Astrocyte of the spinal cord (primary cell): ENCODE measurements around the gene YIF1A.
"Not testable (repeated sequence)": the region's sequence is repeated elsewhere in the genome, so short reads cannot be mapped to it uniquely, and the experiment has no call there.

Experiments used
- DNase-seq: peaks from one replicate; pipeline ENCODE4 v3.0.0; 2011; ENCODE audit warnings: low read depth, low spot score
- H3K4me3 ChIP-seq: 2 replicates; pipeline ENCODE4 v1.5.1; 2011; ENCODE audit warnings: low read depth, mild to moderate bottlenecking, low read length, moderate library complexity
- in situ Hi-C: cut with HindIII; loops from 2 replicates; pipeline ENCODE4 v1.10.0; 2017; ENCODE audit warnings: low sequenced_read_pairs
- TF ChIP-seq, protein P1 (sequence below): IDR thresholded peaks from 2 replicates; pipeline ENCODE4 v1.5.1; 2012; ENCODE audit warnings: low read depth, mild to moderate bottlenecking, low read length, inconsistent platforms

The YIF1A gene

GRCh38 chr11:66277471-66278362 lies 11.2 kb downstream of the YIF1A start, which contains the start of gene CNIH2:
Gene CNIH2, plus strand, starts transcription at chr11:66278175. Its CDS starts 282 bp downstream, at chr11:66278457.
- in situ Hi-C loops, result no loop called here
- DNase-seq, result no peak
- TF ChIP-seq, protein P1, sequence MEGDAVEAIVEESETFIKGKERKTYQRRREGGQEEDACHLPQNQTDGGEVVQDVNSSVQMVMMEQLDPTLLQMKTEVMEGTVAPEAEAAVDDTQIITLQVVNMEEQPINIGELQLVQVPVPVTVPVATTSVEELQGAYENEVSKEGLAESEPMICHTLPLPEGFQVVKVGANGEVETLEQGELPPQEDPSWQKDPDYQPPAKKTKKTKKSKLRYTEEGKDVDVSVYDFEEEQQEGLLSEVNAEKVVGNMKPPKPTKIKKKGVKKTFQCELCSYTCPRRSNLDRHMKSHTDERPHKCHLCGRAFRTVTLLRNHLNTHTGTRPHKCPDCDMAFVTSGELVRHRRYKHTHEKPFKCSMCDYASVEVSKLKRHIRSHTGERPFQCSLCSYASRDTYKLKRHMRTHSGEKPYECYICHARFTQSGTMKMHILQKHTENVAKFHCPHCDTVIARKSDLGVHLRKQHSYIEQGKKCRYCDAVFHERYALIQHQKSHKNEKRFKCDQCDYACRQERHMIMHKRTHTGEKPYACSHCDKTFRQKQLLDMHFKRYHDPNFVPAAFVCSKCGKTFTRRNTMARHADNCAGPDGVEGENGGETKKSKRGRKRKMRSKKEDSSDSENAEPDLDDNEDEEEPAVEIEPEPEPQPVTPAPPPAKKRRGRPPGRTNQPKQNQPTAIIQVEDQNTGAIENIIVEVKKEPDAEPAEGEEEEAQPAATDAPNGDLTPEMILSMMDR, result no peak
- H3K4me3 ChIP-seq, result peak within 1 kb of the TSS; percentile 12

GRCh38 chr11:66277064-66277463 lies 11.9 kb downstream of the YIF1A start:
- H3K4me3 ChIP-seq, in situ Hi-C loops, DNase-seq: not testable (repeated sequence)

DNA sequence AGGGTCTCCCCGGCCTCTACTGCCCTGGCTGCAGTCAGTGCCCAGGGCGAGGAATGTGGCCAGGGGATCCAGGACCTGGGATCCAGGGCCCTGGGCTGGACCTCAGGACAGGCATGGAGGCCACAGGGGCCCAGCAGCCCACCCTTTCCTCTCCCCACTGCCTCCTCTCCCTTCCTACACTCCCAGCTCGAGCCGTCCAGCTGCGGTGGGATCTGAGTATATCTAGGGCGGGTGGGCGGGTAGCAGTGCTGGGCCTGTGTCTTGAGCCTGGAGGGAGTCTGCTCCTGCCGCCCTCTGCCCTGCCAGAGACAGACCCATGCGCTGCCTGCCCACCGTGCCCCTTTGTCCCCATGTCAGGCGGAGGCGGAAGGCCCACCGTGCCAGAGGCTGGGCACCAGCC lies 12.3 kb downstream of the YIF1A start:
- H3K4me3 ChIP-seq, in situ Hi-C loops: not testable (repeated sequence)

GRCh38 chr11:66275984-66276612 lies 12.8 kb downstream of the YIF1A start:
- in situ Hi-C loops, result no loop called here
- no peak for DNase-seq
- H3K4me3 ChIP-seq, result no peak overlapping the region
- TF ChIP-seq, protein P1, result no peak

More for the DNA sequence above, 12.3 kb downstream of the YIF1A start:
- DNase-seq, result not testable (repeated sequence)

GRCh38 chr11:66275396-66275795 lies 13.5 kb downstream of the YIF1A start:
- in situ Hi-C loops, result no loop called here
- TF ChIP-seq, protein P1, result no peak
- H3K4me3 ChIP-seq, result no peak overlapping the region
- no peak for DNase-seq

DNA sequence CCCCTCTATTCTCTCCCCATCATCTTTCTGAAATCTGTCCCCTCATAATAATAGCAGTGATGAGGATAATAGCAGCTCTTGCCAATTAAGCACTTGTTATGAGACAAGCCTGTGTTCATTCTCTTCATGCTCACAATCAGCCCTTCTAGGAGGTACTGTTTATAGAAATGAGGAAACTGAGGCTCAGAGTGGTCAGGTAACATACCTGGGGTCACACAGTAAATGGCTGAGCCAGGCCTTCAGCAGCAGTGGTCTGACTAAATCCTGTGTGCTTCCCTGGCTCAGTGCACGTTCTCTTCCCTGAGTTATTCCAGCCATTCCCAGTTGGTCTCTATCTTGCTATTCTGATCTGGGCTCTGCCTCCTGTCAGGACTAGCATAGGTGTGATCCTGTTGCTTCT lies 14.7 kb downstream of the YIF1A start:
- in situ Hi-C loops, result no loop called here
- TF ChIP-seq, protein P1, result no peak
- no peak for DNase-seq
- no peak overlapping the region for H3K4me3 ChIP-seq

DNA sequence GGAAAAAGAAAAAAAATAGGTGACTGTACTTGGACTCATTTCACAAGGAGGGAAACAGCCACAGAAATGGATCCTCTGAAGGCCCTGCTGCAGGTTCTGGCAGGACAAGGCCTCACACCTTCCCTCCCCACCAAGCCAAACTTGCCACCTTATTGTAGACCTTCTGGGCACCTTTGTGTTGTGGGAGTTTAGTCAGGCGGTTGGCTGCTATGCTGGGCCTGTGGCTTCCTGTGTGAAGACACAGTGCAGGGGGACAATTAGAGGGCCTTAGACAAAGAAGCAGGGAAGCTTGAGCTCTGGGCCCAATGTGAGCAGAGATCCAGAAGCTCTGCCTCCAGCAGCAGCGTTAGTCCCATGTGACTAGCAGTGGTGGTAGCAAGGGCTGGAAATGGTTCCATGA lies 16.3 kb downstream of the YIF1A start:
- TF ChIP-seq, protein P1, result no peak
- no peak overlapping the region for H3K4me3 ChIP-seq
- DNase-seq, result no peak
- in situ Hi-C loops, result no loop called here
